ENCODE data around the gene TMC8. TPM values are rescaled to one million over a fixed set of nuclear protein-coding genes. Genes with fewer than 3 reads are reported as not detected.

Gene TMC8
- total and polyA plus RNA-seq, 2 of the 8 experiments (the other 6 are each of a cell fraction or from before 2014, with no cell fraction given) = 1.00 to 2.8 TPM

DNA sequence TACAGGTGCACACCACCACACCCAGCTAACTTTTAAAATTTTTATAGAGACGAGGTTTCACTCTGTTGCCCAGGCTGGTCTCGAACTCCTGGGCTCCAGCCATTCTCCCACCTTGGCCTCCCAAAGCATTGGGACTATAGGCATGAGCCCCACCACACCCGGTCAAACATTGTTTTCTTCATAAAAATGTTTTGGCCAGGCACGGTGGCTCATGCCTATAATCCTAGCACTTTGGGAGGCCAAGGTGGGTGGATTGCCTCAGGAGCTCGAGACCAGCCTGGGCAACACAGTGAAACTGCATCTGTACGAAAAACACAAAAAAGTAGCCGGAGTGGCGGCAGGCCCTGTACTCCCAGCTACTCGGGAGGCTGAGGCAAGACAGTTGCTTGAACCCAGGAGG is 14.2 kb upstream of the TMC8 start:
- Histone ChIP-seq H4K8ac (ENCODE audit: extremely low read depth, insufficient read depth, low read length) (no peak overlapping the region; the same call in 1 of the 2 replicates), H3K79me2 (ENCODE audit: control insufficient read depth in 1 of 2, insufficient read depth in 2 of 2, low read length in 2 of 2) (no peaks in the 10 kb centered on the region), H3K4me1 (replicated peaks in 1 of 4; ENCODE audit: control insufficient read depth in 3 of 4, insufficient read depth in 4 of 4, low read length in 3 of 4) (no peaks in the 10 kb centered on the region; a peak in 1 of 7 replicates), H3K14ac (ENCODE audit: insufficient read length) (no peak overlapping the region), H3K23ac (ENCODE audit: insufficient read length) (no peak overlapping the region), H3K27me3 (replicated peaks in 1 of 4; ENCODE audit: control insufficient read depth in 3 of 4, extremely low read depth in 1 of 4, insufficient read depth in 3 of 4, low read length in 3 of 4) (no peaks in the 10 kb centered on the region), H3K4ac (replicated peaks; ENCODE audit: insufficient read length, low read depth, low read length) (no peak overlapping the region), H2AFZ (ENCODE audit: low read length) (no peak overlapping the region), H3K56ac (replicated peaks; ENCODE audit: insufficient read length, low read depth, low read length) (no peak overlapping the region), H4K5ac (ENCODE audit: insufficient read length, low read depth, low read length) (no peak overlapping the region), H2AK5ac (ENCODE audit: low read depth, low read length) (no peak overlapping the region), H3K36me3 (ENCODE audit: control insufficient read depth in 2 of 4, insufficient read depth in 4 of 4, low read length in 3 of 4) (peaks cover 0 to 4% (median 1%) of the 10 kb centered on the region in 4 experiments; a peak in 3 of 8 replicates), H3K4me3 (ENCODE audit: extremely low read depth in 1 of 4, insufficient read depth in 2 of 4, low read depth in 3 of 4, low read length in 4 of 4) (no peak overlapping the region), H3K23me2 (ENCODE audit: low read depth, low read length) (no peaks in the 10 kb centered on the region), H3K9me3 (ENCODE audit: insufficient read depth in 2 of 2, low read depth in 1 of 2, low read length in 1 of 2) (no peaks in the 10 kb centered on the region), H3K18ac (ENCODE audit: extremely low read depth, low read length) (no peak overlapping the region), H3K27ac (ENCODE audit: low read depth, low read length) (no peak overlapping the region), H2BK20ac (ENCODE audit: low read length) (no peak overlapping the region), H2BK12ac (ENCODE audit: low read depth, low read length) (no peak overlapping the region), H3K9ac (replicated peaks in 1 of 4; ENCODE audit: extremely low read depth in 1 of 4, low read depth in 3 of 4, low read length in 3 of 4) (no peak overlapping the region), H2BK15ac (ENCODE audit: low read length) (no peak overlapping the region), H2BK5ac (ENCODE audit: low read depth, low read length) (no peak overlapping the region), H2BK120ac (replicated peaks; ENCODE audit: low read depth, low read length) (no peak overlapping the region), H4K20me1 (replicated peaks in 1 of 2; ENCODE audit: control insufficient read depth in 1 of 2, insufficient read depth in 2 of 2, low read length in 2 of 2) (peaks cover 1 to 5% of the 10 kb centered on the region in 2 experiments), H3K4me2 (ENCODE audit: insufficient read depth in 1 of 2, low read depth in 2 of 2, low read length in 2 of 2) (no peak overlapping the region), H3K79me1 (ENCODE audit: low read depth, low read length) (no peaks in the 10 kb centered on the region), H4K91ac (replicated peaks; ENCODE audit: insufficient read length, low read length) (no peak overlapping the region)
- TF ChIP-seq TAF1 (IDR thresholded peaks at IDR 0.05; ENCODE audit: low read depth, low read length) (no peak), KDM1A (IDR thresholded peaks at IDR 0.05; ENCODE audit: borderline replicate concordance, low read length) (no peak), CTBP2 (IDR thresholded peaks at IDR 0.05; ENCODE audit: borderline replicate concordance, insufficient read depth, insufficient read length, low read length) (no peak), GTF2F1 (IDR thresholded peaks at IDR 0.05; ENCODE audit: borderline replicate concordance, low read depth, low read length) (no peak), KDM4A (IDR thresholded peaks at IDR 0.05; ENCODE audit: low read depth, low read length, severe bottlenecking) (no peak), YY1 (IDR thresholded peaks at IDR 0.05; ENCODE audit: low read depth, low read length) (no peak)
- TF ChIP-seq, protein P1, sequence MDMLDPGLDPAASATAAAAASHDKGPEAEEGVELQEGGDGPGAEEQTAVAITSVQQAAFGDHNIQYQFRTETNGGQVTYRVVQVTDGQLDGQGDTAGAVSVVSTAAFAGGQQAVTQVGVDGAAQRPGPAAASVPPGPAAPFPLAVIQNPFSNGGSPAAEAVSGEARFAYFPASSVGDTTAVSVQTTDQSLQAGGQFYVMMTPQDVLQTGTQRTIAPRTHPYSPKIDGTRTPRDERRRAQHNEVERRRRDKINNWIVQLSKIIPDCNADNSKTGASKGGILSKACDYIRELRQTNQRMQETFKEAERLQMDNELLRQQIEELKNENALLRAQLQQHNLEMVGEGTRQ (IDR thresholded peaks at IDR 0.05; ENCODE audit: low read length) = no peak
- TF ChIP-seq, protein P2, sequence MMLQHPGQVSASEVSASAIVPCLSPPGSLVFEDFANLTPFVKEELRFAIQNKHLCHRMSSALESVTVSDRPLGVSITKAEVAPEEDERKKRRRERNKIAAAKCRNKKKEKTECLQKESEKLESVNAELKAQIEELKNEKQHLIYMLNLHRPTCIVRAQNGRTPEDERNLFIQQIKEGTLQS (IDR thresholded peaks at IDR 0.05; ENCODE audit: insufficient read depth, low read depth, low read length) = no peak
- WGBS, 2 experiments (ENCODE audit: extremely low coverage in 1 of 2, insufficient coverage in 1 of 2, insufficient read length in 1 of 2, insufficient replicate concordance in 2 of 2, low coverage in 1 of 2, low lambda C conversion rate in 2 of 2, missing lambda C conversion rate in 1 of 2) = 90% methylated on average over 9 of the region's 9 CpGs; no CpG with 5 or more reads in 1 of the 2 experiments
- DNase-seq (ENCODE audit: low read depth in 1 of 2, low spot score in 2 of 2) (no peak), FAIRE-seq (no peak)
- ChIA-PET POLR2A (ENCODE audit: partially characterized antibody) (interaction anchor here (0.6 to 2.0 kb wide), 6 partner anchors 12 to 307 kb away, joined by 3 to 4 read pairs (median 4); partner anchors contain the start of gene TMC6), CTCF (ENCODE audit: partially characterized antibody) (interaction anchor here (0.7 to 2.2 kb wide), 11 partner anchors 10 to 98 kb away, joined by 3 to 9 read pairs (median 5); no protein-coding TSS in a partner anchor)

Measured in H1 (cell line).